Myocyte (in vitro differentiated cells): ENCODE results near the gene TADA3. TPM values are rescaled to one million over a fixed set of nuclear protein-coding genes. Genes with fewer than 3 reads are reported as not detected.

Source experiments
- DNase-seq: peaks from one replicate; pipeline ENCODE4 v3.0.0-alpha.2; 2012; ENCODE audit warnings: low read depth
- total RNA-seq: library from RNA; depleted of rRNA; stranded (reverse); fragments of >200 nt; gene quantifications from 2 replicates; pipeline ENCODE4 v1.2.3, GENCODE V29; 2014

Gene TADA3
- total RNA-seq, 1 donor from 2014 or later: 110 TPM

GRCh38 chr3:9765865-9766264 lies 26.4 kb downstream of the TADA3 start:
- DNase-seq: no peak

- DNase-seq: no peak
Measured at GRCh38 chr3:9762871-9763270, 29.4 kb downstream of the TADA3 start.

- no peak for DNase-seq
Measured at GRCh38 chr3:9761919-9762318, 30.4 kb downstream of the TADA3 start.

GRCh38 chr3:9760779-9761505 lies 31.3 kb downstream of the TADA3 start:
- no peak for DNase-seq

GRCh38 chr3:9757427-9757826 lies 34.8 kb downstream of the TADA3 start:
- no peak for DNase-seq

GRCh38 chr3:9754678-9755077 lies 37.6 kb downstream of the TADA3 start:
- no peak for DNase-seq

GRCh38 chr3:9750556-9751411 lies 41.5 kb downstream of the TADA3 start:
- DNase-seq: peak; percentile 16

GRCh38 chr3:9749645-9750555 lies 42.4 kb downstream of the TADA3 start, which contains the start of gene OGG1:
Gene OGG1, plus strand, starts transcription at chr3:9749952. Its CDS starts 335 bp downstream, at chr3:9750287.
- DNase-seq: peak; percentile 99

GRCh38 chr3:9749296-9749644 lies 43.0 kb downstream of the TADA3 start:
- no peak for DNase-seq

GRCh38 chr3:9748031-9748430 lies 44.2 kb downstream of the TADA3 start:
- DNase-seq: no peak

GRCh38 chr3:9747267-9747666 lies 45.0 kb downstream of the TADA3 start:
- peak; percentile 64 for DNase-seq

- peak; percentile 45 for DNase-seq
Measured at GRCh38 chr3:9746330-9746729, 45.9 kb downstream of the TADA3 start.

- DNase-seq: no peak
Measured at GRCh38 chr3:9745521-9745920, 46.8 kb downstream of the TADA3 start.

GRCh38 chr3:9744162-9744561 lies 48.1 kb downstream of the TADA3 start:
- DNase-seq: no peak

- DNase-seq: no peak
Measured at GRCh38 chr3:9743548-9743947, 48.7 kb downstream of the TADA3 start.

GRCh38 chr3:9742560-9742959 lies 49.7 kb downstream of the TADA3 start:
- no peak for DNase-seq

GRCh38 chr3:9739181-9739580 lies 53.1 kb downstream of the TADA3 start:
- DNase-seq: no peak

GRCh38 chr3:9736831-9737230 lies 55.4 kb downstream of the TADA3 start:
- DNase-seq: no peak

GRCh38 chr3:9732740-9733115 lies 59.5 kb downstream of the TADA3 start:
- DNase-seq: peak; percentile 54

GRCh38 chr3:9732080-9732739 lies 60.1 kb downstream of the TADA3 start:
- DNase-seq: peak; percentile 7
